HG02981 (cell line): ENCODE data around the gene RTN4RL2.

Source experiments
- ATAC-seq: cut with Tn5 transposase; IDR thresholded peaks from one replicate; pipeline ENCODE4 v1.9.1; 2021; ENCODE audit warnings: mild to moderate bottlenecking, moderate library complexity; ENCODE audit not compliant: unreplicated experiment

RTN4RL2 gene

GRCh38 chr11:57460022-57460757 lies at the start of gene RTN4RL2:
TSS of gene RTN4RL2 (plus strand) at chr11:57460528. CDS start at chr11:57460866, 338 bp downstream.
- ATAC-seq = peak; percentile 36

- no peak for ATAC-seq
These were observed 46.6 kb upstream of the RTN4RL2 start for GRCh38 chr11:57413681-57414080.

DNA sequence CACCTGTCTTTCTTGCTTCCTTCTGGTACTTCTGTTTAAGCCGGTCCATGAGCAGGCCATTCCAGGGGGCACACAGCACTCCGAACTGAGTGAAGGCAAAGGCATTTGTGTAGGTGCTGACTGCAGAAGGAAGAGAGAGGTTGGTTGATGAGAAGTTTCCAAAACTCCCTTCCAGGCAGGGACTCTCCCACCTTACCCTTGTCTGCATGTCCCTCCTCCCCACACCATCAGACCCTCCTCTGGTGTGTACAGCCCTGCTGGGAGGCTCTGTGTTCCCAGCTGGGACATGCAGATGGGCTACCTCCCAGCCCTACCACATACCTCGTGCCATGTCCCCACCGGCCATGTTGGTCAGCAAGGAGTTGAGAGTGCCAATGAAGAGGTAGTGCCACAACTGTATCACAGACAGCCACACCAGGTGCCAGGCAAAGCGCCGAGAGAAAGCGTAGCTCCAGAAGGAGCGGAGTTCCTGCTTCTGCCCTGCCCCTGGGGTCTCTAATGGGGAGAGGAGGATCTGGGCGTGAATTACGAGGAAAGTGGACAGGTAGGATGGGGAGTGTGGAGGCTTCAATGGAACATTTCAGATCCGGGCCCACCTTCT lies 45.6 kb upstream of the RTN4RL2 start:
- no peak for ATAC-seq

- no peak for ATAC-seq
These were observed 43.9 kb upstream of the RTN4RL2 start for GRCh38 chr11:57416436-57416835.

- no peak for ATAC-seq
These were observed 43.3 kb upstream of the RTN4RL2 start for GRCh38 chr11:57417056-57417455.

GRCh38 chr11:57418131-57418530 lies 42.2 kb upstream of the RTN4RL2 start:
- ATAC-seq = no peak

- ATAC-seq = no peak
These were observed 41.2 kb upstream of the RTN4RL2 start for GRCh38 chr11:57419146-57419545.

- ATAC-seq = no peak
These were observed 39.3 kb upstream of the RTN4RL2 start for GRCh38 chr11:57421066-57421465.

GRCh38 chr11:57421805-57422204 lies 38.5 kb upstream of the RTN4RL2 start:
- ATAC-seq = no peak

DNA sequence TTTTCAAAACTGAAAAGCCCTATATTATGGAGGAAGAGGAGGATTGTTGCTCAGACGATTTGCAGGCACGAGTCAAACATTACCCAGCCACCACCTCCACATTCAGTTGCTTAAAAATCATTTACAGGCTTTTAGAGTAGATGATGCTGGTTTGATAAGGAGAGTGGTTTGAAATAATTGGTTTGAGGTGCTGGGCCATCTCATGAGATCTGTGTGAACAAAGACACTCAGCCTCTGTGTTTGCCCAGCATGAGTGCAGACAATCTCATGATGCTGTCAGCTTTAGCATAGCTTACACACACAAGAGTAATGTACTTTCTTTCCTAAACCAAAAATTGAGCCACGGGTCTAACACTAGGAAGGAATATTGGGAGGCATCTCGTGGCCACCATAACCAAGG lies 37.7 kb upstream of the RTN4RL2 start:
- no peak for ATAC-seq

GRCh38 chr11:57424137-57424791 lies 36.1 kb upstream of the RTN4RL2 start:
- ATAC-seq = no peak

DNA sequence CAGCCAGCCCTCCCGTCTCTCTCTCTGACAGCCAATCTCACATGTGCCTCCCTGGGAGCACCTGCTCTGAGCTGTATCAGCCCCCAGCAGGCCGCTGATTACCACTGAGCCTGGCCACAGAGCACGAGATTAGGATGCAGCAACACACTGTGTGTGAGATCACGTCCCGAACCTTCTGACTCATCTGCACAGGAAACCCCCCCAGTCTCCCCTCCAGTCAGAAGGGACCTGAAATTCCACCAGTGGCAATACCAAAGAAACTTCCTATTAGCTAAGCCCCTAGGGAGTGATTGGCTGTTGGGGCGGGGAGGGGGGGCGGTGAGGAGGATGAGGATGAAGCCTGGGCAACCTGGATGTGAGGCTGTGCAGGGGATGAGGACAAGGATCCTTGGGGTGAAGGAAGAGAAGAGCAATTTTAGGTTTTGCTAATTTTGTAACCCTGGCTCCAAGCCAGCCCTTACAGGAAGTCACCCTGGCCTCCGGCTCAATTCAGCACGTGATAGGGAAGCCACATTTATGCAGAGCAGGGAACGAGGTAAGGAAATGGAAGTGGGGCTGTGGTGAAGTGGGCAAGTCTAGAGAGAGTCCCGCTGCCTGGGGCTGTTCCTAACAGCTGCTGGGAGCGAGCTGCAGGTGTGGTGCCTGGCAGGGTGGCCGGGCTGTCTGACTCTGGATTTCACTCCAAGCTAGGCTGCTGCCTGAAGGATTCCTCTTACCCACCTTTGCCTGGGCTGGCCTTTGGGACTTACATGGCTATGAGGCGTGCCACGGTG lies 35.4 kb upstream of the RTN4RL2 start:
- ATAC-seq = peak; percentile 93

- ATAC-seq = no peak
These were observed 34.5 kb upstream of the RTN4RL2 start for GRCh38 chr11:57425565-57426438.

DNA sequence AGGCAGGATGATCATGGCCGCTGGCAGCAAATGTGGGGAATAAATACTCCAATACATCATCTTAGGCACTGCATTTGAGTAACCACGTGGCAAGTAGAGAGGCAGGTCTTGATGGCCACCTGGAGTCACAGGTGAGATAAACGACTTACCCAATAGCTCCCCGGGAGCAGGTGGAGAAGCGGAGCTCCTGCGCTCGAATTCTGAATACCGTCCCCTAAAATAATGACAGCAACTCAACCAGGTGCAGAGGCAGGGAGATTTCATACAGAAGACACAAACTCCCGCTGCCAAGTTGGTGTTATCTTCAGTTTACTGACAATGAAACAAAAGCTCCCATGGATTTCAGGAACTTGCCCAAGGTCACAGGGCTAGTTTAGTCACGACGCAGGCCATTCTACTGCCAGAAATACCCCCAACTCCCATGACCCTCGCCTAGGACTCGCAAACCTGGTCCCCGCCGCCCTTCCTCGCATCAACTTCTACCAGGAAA lies 33.8 kb upstream of the RTN4RL2 start:
- no peak for ATAC-seq

DNA sequence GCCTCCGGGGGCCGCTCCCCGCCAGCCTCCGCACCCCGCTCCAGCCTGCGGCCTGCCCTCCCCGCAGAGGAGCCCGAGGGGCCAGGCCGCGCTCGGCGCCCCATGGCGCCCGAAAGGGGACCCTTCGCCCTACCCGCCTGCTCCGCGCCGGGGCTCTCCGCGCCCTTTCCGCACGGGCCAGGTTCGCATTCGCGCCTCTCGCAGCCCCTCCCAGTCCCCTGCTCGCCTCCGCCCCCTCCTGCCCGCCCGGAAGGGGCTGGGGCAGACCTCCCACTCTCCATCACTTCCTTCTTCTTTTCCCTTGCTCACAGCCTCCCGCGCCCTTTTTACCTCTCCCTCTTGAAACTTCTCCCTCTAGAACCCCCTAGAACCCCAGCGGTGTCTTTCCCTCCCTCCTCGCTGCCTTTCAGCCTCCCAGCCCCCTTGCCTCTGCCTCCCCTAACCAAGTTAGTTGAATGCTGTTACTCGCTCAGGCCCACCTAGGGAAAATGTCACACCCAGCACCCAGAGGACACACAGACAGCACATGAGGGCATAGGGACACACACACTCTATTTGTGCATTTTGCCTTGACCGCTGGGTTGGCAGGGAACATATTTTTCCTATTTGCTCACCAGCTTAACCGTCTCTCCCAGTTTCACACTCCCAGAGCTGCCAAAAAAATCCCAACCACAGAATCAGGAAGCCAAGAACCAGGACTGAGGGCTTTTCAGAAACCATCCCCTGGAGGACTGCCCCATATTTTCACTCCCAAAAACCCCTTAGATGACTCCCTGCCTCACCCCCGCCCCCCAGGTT lies 33.2 kb upstream of the RTN4RL2 start, which contains the start of gene SLC43A3:
TSS of gene SLC43A3 (minus strand) at position 193 of the 798 bp plus-strand sequence. CDS start 949 bp downstream, outside the sequence.
- ATAC-seq = peak; percentile 57

DNA sequence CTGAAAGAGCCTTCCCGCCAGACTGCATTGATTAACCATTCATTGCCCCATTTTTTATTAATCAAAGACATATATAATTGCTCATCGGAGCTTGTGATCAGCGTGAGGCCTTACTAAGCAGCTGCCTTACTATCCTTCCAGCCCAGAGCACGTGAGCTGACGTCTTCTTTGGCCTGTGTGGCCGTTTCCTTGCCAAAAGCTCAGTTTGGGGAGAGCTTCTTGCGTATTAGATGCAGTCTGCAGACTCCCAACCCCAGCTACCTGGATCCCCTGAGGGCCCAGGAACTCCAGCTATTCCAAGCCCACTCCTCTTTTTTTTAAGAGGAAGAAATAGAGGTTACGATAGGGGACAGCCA lies 32.6 kb upstream of the RTN4RL2 start:
- ATAC-seq = no peak

GRCh38 chr11:57428643-57429042 lies 31.7 kb upstream of the RTN4RL2 start:
- ATAC-seq = no peak

DNA sequence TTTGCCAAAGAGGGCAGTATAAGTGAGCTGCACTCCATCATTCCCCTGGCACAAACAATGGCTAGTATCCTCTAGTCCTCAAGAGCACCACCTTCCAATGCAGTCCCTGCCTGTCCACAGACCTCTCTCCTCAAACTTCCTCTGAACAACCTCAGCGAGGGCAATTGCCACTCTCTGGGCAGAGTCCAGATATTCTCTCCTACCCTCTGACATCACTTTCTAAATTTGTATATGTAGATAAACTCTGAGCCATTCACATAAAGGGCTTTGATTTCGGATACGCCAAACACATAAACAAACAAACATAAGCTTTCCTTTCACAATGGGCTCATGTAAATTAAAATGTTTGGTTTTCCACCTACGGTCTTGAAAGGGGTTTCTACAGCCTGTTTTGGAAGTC lies 30.4 kb upstream of the RTN4RL2 start:
- no peak for ATAC-seq

DNA sequence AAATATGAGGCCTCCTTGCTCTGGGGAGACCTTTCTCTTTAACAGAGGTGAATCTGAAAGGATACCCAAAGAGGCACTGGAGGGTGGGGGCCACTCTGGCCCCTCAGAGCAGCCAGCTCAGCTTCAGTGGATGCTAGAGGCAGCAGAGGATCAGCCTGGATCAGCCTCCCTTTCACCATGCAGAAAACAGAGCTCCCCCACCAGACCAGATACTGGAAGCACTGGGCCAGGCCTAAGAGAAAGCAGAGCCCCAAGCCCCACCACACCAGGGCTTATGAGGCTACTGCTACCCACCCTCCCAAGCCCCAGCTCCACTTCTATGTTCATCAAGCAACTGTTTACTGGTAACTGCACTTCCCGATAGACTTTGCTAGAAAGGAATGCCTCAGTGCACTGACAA lies 29.4 kb upstream of the RTN4RL2 start:
- no peak for ATAC-seq
